Measurements from ENCODE around the gene AAGAB. TPM values are rescaled to one million over a fixed set of nuclear protein-coding genes. Genes with fewer than 3 reads are reported as not detected.

AAGAB gene
- total RNA-seq, 1 experiment from 2014 or later = 52.0 TPM

DNA sequence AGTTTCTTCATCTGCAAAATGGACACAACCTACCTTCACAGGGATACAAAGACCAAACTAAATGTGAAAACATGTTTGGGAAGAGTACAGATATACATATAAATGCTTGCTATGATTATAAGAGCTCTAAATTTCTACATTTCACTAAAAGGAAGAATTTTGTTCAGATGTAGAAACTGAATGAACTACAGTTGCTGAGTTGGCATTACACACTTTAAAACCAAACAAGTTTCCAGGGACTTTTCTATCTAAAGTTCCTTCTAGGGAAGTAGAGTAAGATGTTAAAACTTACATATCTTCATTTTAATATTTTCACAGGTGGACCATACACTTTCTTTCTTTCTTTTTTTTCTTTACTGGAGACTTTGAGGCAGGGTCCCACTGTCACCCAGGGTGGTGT lies 4.6 kb downstream of the AAGAB start:
- no TSS peak for BruUV-seq (replicated peaks)
- ChIA-PET RAD21 (ENCODE audit: low non-redundant PET in 1 of 2, low total read pairs in 2 of 2, uncharacterized antibody in 2 of 2, unreplicated experiment in 2 of 2) (no interaction called here), CTCF (no interaction called here), POLR2A (no interaction called here)
- Histone ChIP-seq H3K4me3 (replicated peaks in 1 of 2; ENCODE audit: low read depth in 1 of 2, low read length in 2 of 2) (no peak overlapping the region), H3K9ac (ENCODE audit: low read length) (no peak overlapping the region), H3K4me1 (ENCODE audit: control insufficient read depth in 1 of 2, insufficient read depth in 2 of 2, low read length in 2 of 2) (peaks cover 7 to 11% of the 10 kb centered on the region in 2 experiments; a peak in 3 of 4 replicates), H3K36me3 (ENCODE audit: control insufficient read depth in 1 of 2, insufficient read depth in 2 of 2, low read length in 2 of 2) (0 out of 4 replicates have a peak, but pooled peaks cover 0 to 3% of the 10 kb centered on the region in 2 experiments), H3K27ac (ENCODE audit: low read depth, low read length) (no peak overlapping the region), H2AFZ (ENCODE audit: low read depth, low read length, poor library complexity, severe bottlenecking) (no peak overlapping the region), H3K27me3 (ENCODE audit: insufficient read depth, low read length) (no peaks in the 10 kb centered on the region), H3K4me2 (ENCODE audit: low read length) (no peak overlapping the region), H3K9me2 (ENCODE audit: insufficient read depth) (no peaks in the 10 kb centered on the region), H4K20me1 (ENCODE audit: insufficient read depth) (no peaks in the 10 kb centered on the region), H3K9me3 (ENCODE audit: control insufficient read depth in 1 of 2, insufficient read depth in 1 of 2, low read depth in 1 of 2, low read length in 2 of 2) (peaks cover 0 to 4% of the 10 kb centered on the region in 2 experiments; a peak in 1 of 4 replicates), H3K79me2 (ENCODE audit: insufficient read depth, low read length) (peaks cover 92% of the 10 kb centered on the region)
- TF ChIP-seq RAD21 (IDR thresholded peaks at IDR 0.05; ENCODE audit: low read depth) = no peak
- TF ChIP-seq, protein P1, sequence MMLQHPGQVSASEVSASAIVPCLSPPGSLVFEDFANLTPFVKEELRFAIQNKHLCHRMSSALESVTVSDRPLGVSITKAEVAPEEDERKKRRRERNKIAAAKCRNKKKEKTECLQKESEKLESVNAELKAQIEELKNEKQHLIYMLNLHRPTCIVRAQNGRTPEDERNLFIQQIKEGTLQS (IDR thresholded peaks at IDR 0.05) = no peak
- no peak for TF ChIP-seq EZH2 (IDR thresholded peaks at IDR 0.05)
- TF ChIP-seq ZNF274 (IDR thresholded peaks at IDR 0.05; ENCODE audit: low read depth, low read length) = no peak
- no peak for TF ChIP-seq SIN3A (IDR thresholded peaks at IDR 0.05; ENCODE audit: low read depth)
- ATAC-seq (no peak), DNase-seq (ENCODE audit: low read depth, low spot score) (no peak)
- intact Hi-C loops (cut with micrococcal nuclease) = loop anchor here (10.0 kb wide), 2 partner anchors 585 to 1455 kb away; partner anchors contain the start of gene DENND4A

DNA sequence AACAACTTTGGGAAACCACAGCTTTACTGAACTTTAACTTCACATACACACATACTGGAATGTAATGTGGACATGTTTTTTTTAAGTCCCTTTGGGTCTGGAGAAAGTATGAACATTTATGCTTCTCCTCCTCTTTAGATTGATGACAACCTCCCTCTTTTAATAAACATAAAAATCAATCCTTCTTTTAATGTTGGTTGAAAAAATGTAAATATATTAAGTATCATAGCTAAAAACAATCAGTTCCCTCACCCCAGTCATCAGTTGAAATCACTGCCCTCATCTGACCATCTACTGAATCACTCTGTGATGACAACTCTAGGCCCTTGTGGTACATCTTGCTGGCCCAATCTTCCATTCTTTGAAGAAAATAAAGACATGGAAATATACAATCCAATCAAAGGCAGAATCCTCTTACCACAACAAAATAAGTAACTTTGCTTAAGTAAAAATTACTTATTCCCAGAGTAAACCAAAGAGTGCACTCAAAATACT lies 6.4 kb downstream of the AAGAB start:
- Histone ChIP-seq H3K9me2 (ENCODE audit: insufficient read depth) (no peaks in the 10 kb centered on the region), H3K27ac (ENCODE audit: low read depth, low read length) (no peak overlapping the region), H3K4me2 (ENCODE audit: low read length) (no peak overlapping the region), H3K27me3 (ENCODE audit: insufficient read depth, low read length) (no peaks in the 10 kb centered on the region), H4K20me1 (ENCODE audit: insufficient read depth) (peaks cover 4% of the 10 kb centered on the region; the same call in 1 of the 2 replicates), H3K9ac (ENCODE audit: low read length) (no peak overlapping the region), H3K4me1 (ENCODE audit: control insufficient read depth in 1 of 2, insufficient read depth in 2 of 2, low read length in 2 of 2) (peaks cover 7% of the 10 kb centered on the region in 2 experiments; a peak in 3 of 4 replicates), H3K36me3 (ENCODE audit: control insufficient read depth in 1 of 2, insufficient read depth in 2 of 2, low read length in 2 of 2) (0 out of 4 replicates have a peak, but pooled peaks cover 0 to 3% of the 10 kb centered on the region in 2 experiments), H3K4me3 (replicated peaks in 1 of 2; ENCODE audit: low read depth in 1 of 2, low read length in 2 of 2) (no peak overlapping the region), H3K79me2 (ENCODE audit: insufficient read depth, low read length) (peaks cover 97% of the 10 kb centered on the region), H3K9me3 (ENCODE audit: control insufficient read depth in 1 of 2, insufficient read depth in 1 of 2, low read depth in 1 of 2, low read length in 2 of 2) (peaks cover 0 to 4% of the 10 kb centered on the region in 2 experiments; a peak in 1 of 4 replicates), H2AFZ (ENCODE audit: low read depth, low read length, poor library complexity, severe bottlenecking) (no peak overlapping the region)
- ChIA-PET POLR2A (no interaction called here), CTCF (no interaction called here), RAD21 (ENCODE audit: low non-redundant PET in 1 of 2, low total read pairs in 2 of 2, uncharacterized antibody in 2 of 2, unreplicated experiment in 2 of 2) (no interaction called here)
- ATAC-seq (no peak), DNase-seq (ENCODE audit: low read depth, low spot score) (no peak)
- intact Hi-C loops (cut with micrococcal nuclease) = loop anchor here (10.0 kb wide), 1 partner anchor 587 kb away; no protein-coding TSS in a partner anchor
- BruUV-seq (replicated peaks) = no TSS peak
- no peak for TF ChIP-seq ZNF274 (IDR thresholded peaks at IDR 0.05; ENCODE audit: low read depth, low read length)
- TF ChIP-seq, protein P2, sequence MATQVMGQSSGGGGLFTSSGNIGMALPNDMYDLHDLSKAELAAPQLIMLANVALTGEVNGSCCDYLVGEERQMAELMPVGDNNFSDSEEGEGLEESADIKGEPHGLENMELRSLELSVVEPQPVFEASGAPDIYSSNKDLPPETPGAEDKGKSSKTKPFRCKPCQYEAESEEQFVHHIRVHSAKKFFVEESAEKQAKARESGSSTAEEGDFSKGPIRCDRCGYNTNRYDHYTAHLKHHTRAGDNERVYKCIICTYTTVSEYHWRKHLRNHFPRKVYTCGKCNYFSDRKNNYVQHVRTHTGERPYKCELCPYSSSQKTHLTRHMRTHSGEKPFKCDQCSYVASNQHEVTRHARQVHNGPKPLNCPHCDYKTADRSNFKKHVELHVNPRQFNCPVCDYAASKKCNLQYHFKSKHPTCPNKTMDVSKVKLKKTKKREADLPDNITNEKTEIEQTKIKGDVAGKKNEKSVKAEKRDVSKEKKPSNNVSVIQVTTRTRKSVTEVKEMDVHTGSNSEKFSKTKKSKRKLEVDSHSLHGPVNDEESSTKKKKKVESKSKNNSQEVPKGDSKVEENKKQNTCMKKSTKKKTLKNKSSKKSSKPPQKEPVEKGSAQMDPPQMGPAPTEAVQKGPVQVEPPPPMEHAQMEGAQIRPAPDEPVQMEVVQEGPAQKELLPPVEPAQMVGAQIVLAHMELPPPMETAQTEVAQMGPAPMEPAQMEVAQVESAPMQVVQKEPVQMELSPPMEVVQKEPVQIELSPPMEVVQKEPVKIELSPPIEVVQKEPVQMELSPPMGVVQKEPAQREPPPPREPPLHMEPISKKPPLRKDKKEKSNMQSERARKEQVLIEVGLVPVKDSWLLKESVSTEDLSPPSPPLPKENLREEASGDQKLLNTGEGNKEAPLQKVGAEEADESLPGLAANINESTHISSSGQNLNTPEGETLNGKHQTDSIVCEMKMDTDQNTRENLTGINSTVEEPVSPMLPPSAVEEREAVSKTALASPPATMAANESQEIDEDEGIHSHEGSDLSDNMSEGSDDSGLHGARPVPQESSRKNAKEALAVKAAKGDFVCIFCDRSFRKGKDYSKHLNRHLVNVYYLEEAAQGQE (IDR thresholded peaks at IDR 0.05; ENCODE audit: low read depth) = no peak
- no peak for TF ChIP-seq SRF (IDR thresholded peaks at IDR 0.05; ENCODE audit: low read depth)
- no peak for TF ChIP-seq TCF7L2 (IDR thresholded peaks at IDR 0.05; ENCODE audit: borderline replicate concordance, extremely low read depth, insufficient read depth, insufficient read length)
- TF ChIP-seq, protein P3, sequence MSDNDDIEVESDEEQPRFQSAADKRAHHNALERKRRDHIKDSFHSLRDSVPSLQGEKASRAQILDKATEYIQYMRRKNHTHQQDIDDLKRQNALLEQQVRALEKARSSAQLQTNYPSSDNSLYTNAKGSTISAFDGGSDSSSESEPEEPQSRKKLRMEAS (IDR thresholded peaks at IDR 0.05) = no peak
- TF ChIP-seq RAD21 (IDR thresholded peaks at IDR 0.05; ENCODE audit: low read depth) = no peak
- TF ChIP-seq, protein P1 (IDR thresholded peaks at IDR 0.05) = no peak
- TF ChIP-seq CBX3 (IDR thresholded peaks at IDR 0.05; ENCODE audit: low read depth) = no peak
- no peak for TF ChIP-seq EZH2phosphoT487 (IDR thresholded peaks at IDR 0.05; ENCODE audit: borderline replicate concordance)
- no peak for TF ChIP-seq JUND (IDR thresholded peaks at IDR 0.05)
- TF ChIP-seq, protein P4, sequence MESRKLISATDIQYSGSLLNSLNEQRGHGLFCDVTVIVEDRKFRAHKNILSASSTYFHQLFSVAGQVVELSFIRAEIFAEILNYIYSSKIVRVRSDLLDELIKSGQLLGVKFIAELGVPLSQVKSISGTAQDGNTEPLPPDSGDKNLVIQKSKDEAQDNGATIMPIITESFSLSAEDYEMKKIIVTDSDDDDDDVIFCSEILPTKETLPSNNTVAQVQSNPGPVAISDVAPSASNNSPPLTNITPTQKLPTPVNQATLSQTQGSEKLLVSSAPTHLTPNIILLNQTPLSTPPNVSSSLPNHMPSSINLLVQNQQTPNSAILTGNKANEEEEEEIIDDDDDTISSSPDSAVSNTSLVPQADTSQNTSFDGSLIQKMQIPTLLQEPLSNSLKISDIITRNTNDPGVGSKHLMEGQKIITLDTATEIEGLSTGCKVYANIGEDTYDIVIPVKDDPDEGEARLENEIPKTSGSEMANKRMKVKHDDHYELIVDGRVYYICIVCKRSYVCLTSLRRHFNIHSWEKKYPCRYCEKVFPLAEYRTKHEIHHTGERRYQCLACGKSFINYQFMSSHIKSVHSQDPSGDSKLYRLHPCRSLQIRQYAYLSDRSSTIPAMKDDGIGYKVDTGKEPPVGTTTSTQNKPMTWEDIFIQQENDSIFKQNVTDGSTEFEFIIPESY (IDR thresholded peaks at IDR 0.05; ENCODE audit: extremely low read depth, insufficient replicate concordance, low read length) = no peak

All from HCT116 (cell line).